Endothelial cell of umbilical vein (primary cell): ENCODE measurements around the gene UGCG. TPM values are rescaled to one million over a fixed set of nuclear protein-coding genes. Genes with fewer than 3 reads are reported as not detected.
A peak's percentile ranks its signal among the peaks of the same experiment; 100 is the strongest.

Source experiments
- BruUV-seq: library from RNA; stranded (reverse); fragments of 400-500 nt; replicated peaks from 2 replicates; lab custom pipeline; 2021; lab: Mats Ljungman, UMichigan
- CTCF ChIA-PET: fragments of 300-600, 350-600 bp; sonication (Branson Sonifier 250); formaldehyde crosslinking; loops from one replicate; lab custom pipeline; 2021; ENCODE audit warnings: antibody characterized with exemption, inconsistent platforms; lab: Charles Lee
- POLR2A ChIA-PET: fragments of 300-600, 350-600 bp; sonication (Branson Sonifier 250); formaldehyde crosslinking; loops from one replicate; lab custom pipeline; 2021; ENCODE audit warnings: antibody characterized with exemption, inconsistent platforms; lab: Charles Lee
- DNase-seq: peaks from one replicate; pipeline ENCODE4 v3.0.0-alpha.2; 2011; ENCODE audit warnings: low read depth, low spot score
- FAIRE-seq: peaks from 2 replicates; lab custom pipeline; 2011; peaks lifted over from hg19 to GRCh38; lab: Jason Lieb, UNC
- H2AFZ ChIP-seq: 2 replicates; pipeline ENCODE4 v1.6.0; 2012; ENCODE audit warnings: low read depth, low read length, control low read depth, inconsistent platforms
- H3K27ac ChIP-seq: 2 replicates; pipeline ENCODE4 v1.5.1; 2011; ENCODE audit warnings: low read depth, mild to moderate bottlenecking, control low read depth, low read length, moderate library complexity; ENCODE audit not compliant: insufficient read depth
- H3K27me3 ChIP-seq, 2 experiments: 2 replicates each; pipeline versions ENCODE4 v1.6.0 to v1.6.1; 2011; ENCODE audit warnings: low read length in 2 of 2, mixed read lengths in 1 of 2; ENCODE audit not compliant: control insufficient read depth in 2 of 2, insufficient read depth in 2 of 2
- H3K36me3 ChIP-seq, 2 experiments: 2 replicates in 1 of 2; 3 replicates in 1 of 2; pipeline ENCODE4 v1.5.1; 2011; ENCODE audit warnings: low read length in 2 of 2, mild to moderate bottlenecking in 1 of 2, moderate library complexity in 1 of 2; ENCODE audit not compliant: control insufficient read depth in 2 of 2, insufficient read depth in 2 of 2; ENCODE audit errors: extremely low read depth in 1 of 2
- H3K4me1 ChIP-seq: 3 replicates; pipeline ENCODE4 v1.5.1; 2011; ENCODE audit warnings: mild to moderate bottlenecking, low read length; ENCODE audit not compliant: control insufficient read depth, insufficient read depth; ENCODE audit errors: extremely low read depth
- H3K4me2 ChIP-seq: 2 replicates; pipeline ENCODE4 v1.6.1; 2011; ENCODE audit warnings: low read length, control low read depth, mixed read lengths; ENCODE audit not compliant: insufficient read depth
- H3K4me3 ChIP-seq, 3 experiments: fragments of 200-600 bp in 1 of 3; sonication (generic), shearing (Covaris generic) in 1 of 3; replicated peaks in 1 of 3; 2 replicates each; pipeline ENCODE4 v1.5.1; 2011 to 2016; ENCODE audit warnings: control low read depth in 3 of 3, low read length in 3 of 3, mild to moderate bottlenecking in 2 of 3, inconsistent platforms in 1 of 3, low read depth in 1 of 3, moderate library complexity in 1 of 3; ENCODE audit not compliant: insufficient read depth in 1 of 3
- H3K79me2 ChIP-seq: 2 replicates; pipeline ENCODE4 v1.6.0; 2012; ENCODE audit warnings: low read length, inconsistent platforms; ENCODE audit not compliant: control insufficient read depth, insufficient read depth
- H3K9ac ChIP-seq: replicated peaks from 2 replicates; pipeline ENCODE3; 2011; ENCODE audit warnings: low read length, control low read depth; ENCODE audit not compliant: insufficient read depth; ENCODE audit errors: extremely low read depth
- H3K9me1 ChIP-seq: replicated peaks from 3 replicates; pipeline ENCODE4 v1.6.0; 2011; ENCODE audit warnings: mild to moderate bottlenecking, low read length; ENCODE audit not compliant: control insufficient read depth, insufficient read depth; ENCODE audit errors: extremely low read depth
- H3K9me3 ChIP-seq: replicated peaks from 2 replicates; pipeline ENCODE4 v1.5.1; 2012; ENCODE audit warnings: low read length, inconsistent platforms; ENCODE audit not compliant: control insufficient read depth, insufficient read depth
- H4K20me1 ChIP-seq: replicated peaks from 2 replicates; pipeline ENCODE3; 2011; ENCODE audit warnings: mild to moderate bottlenecking, low read length; ENCODE audit not compliant: control insufficient read depth, insufficient read depth; ENCODE audit errors: extremely low read depth
- EZH2 ChIP-seq: IDR thresholded peaks from 2 replicates; pipeline ENCODE4 v1.6.1; 2012; ENCODE audit warnings: borderline replicate concordance, low read depth, mild to moderate bottlenecking, moderate library complexity, low read length, inconsistent platforms; ENCODE audit not compliant: severe bottlenecking
- FOS ChIP-seq: IDR thresholded peaks from 2 replicates; pipeline ENCODE4 v1.6.1; 2011; ENCODE audit warnings: mild to moderate bottlenecking, low read length, moderate library complexity, borderline replicate concordance; ENCODE audit not compliant: insufficient read depth
- GATA2 ChIP-seq: IDR thresholded peaks from 2 replicates; pipeline ENCODE4 v1.7.0; 2011; ENCODE audit warnings: low read depth, mild to moderate bottlenecking, moderate library complexity, mixed read lengths, low read length; ENCODE audit not compliant: insufficient read length, insufficient read depth
- JUN ChIP-seq: IDR thresholded peaks from 2 replicates; pipeline ENCODE4 v1.6.1; 2011; ENCODE audit warnings: borderline replicate concordance, low read depth; ENCODE audit not compliant: insufficient read length, insufficient read depth
- MYC ChIP-seq: IDR thresholded peaks from one replicate; pipeline ENCODE4 v1.6.1; 2011; ENCODE audit warnings: mild to moderate bottlenecking, low read depth, low read length
- POLR2A ChIP-seq: IDR thresholded peaks from 2 replicates; pipeline ENCODE4 v1.6.1; 2012; ENCODE audit warnings: low read depth, mild to moderate bottlenecking, control low read depth, low read length
- POLR2AphosphoS5 ChIP-seq: IDR thresholded peaks from 2 replicates; pipeline ENCODE4 v1.6.1; 2012; ENCODE audit warnings: low read depth, mild to moderate bottlenecking, control low read depth, low read length, moderate library complexity; ENCODE audit not compliant: insufficient read depth
- dilution Hi-C: fragments of 300-500 bp; cut with MboI; formaldehyde crosslinking; loops from one replicate; pipeline ENCODE4 v1.15.0; 2019; ENCODE audit warnings: low sequenced_read_pairs; ENCODE audit not compliant: extremely low pct_ligation_motif_present
- intact Hi-C: fragments of 100-400 bp; cut with micrococcal nuclease; formaldehyde crosslinking; loops from one replicate; pipeline ENCODE4 v1.10.0; 2022
- polyA plus RNA-seq, 4 experiments: library from polyadenylated mRNA; depleted of rRNA in 3 of 4; stranded (reverse) in 3 of 4; unstranded in 1 of 4; fragments of >200 nt; gene quantifications; 2 replicates each; pipeline versions ENCODE4 v1.2.1 to v1.2.3, GENCODE V29; 2011 to 2012; ENCODE audit warnings: missing spikeins in 1 of 4
- total RNA-seq: library from RNA; stranded (reverse); gene quantifications from 2 replicates; pipeline ENCODE4 v1.2.3, GENCODE V29; 2021
- TF ChIP-seq, protein P1 (sequence below), 2 donors: IDR thresholded peaks; 1 replicate in 1 of 2; 2 replicates in 1 of 2; pipeline ENCODE4 v1.5.1; 2011; ENCODE audit warnings: low read length in 2 of 2, mild to moderate bottlenecking in 2 of 2, moderate library complexity in 2 of 2, control low read depth in 1 of 2, inconsistent platforms in 1 of 2, low read depth in 1 of 2; ENCODE audit not compliant: insufficient read depth in 1 of 2; ENCODE audit errors: extremely low read depth in 1 of 2
- TF ChIP-seq, protein P2 (sequence below): IDR thresholded peaks from 2 replicates; pipeline ENCODE4 v1.6.1; 2011; ENCODE audit not compliant: insufficient read depth, insufficient read length

The UGCG gene
- total and polyA plus RNA-seq, 2 donors (not counting 3 experiments of a cell fraction or from before 2014, with no cell fraction given) = 28.5 to 38.5 TPM

DNA sequence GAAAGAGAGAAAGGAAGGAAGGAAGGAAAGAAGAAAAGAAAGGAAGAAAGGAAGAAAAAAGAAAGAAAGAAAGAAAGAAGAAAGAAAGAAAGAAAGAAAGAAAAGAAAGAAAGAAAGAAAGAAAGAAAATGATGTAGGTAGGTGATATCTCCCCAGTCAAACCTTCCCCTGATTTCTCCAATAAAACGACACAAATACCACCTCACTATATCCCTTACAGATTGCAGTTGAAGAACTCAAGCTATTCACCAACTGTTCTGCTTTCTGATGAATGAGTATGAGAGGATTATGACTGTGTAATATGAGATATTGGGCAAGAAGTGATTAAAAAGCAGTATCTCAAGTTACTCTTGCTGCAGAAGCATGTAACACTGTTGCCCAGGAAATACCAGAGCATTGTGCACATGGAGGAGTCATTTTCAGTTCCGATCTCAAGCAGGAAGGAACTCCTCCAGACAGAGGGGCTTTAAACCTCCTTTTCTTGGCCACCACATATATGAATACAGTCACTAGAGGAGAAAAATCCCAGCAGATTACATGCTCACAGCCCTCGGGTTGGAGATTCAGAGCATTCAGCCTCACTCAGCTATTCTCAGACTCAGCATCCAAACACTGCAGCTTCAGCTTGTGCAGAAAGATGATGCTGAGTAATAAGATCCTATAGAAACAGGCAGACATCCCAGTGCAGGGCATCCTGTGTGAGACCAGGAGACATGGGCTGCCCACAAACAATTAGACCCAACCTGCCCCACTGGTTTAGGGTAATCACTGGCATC lies 61.4 kb downstream of the UGCG start:
- H3K27ac ChIP-seq = peak overlapping the region; percentile 89
- POLR2A ChIA-PET = interaction anchor here (0.6 to 1.6 kb wide), 6 partner anchors 11 to 402 kb away, joined by 3 to 6 read pairs (median 4); partner anchors contain the start of gene UGCG
- H3K27me3 ChIP-seq = no peaks in the 10 kb centered on the region
- H3K4me3 ChIP-seq = peak overlapping the region in 1 of 3 experiments; percentile 6
- H3K4me1 ChIP-seq = peaks cover 43% of the 10 kb centered on the region
- no peaks in the 10 kb centered on the region for H3K9me1 ChIP-seq
- no peaks in the 10 kb centered on the region for H4K20me1 ChIP-seq
- peak; percentile 97 for FAIRE-seq
- no peaks in the 10 kb centered on the region for H3K9me3 ChIP-seq
- CTCF ChIA-PET = interaction anchor here (0.9 to 3.9 kb wide), 7 partner anchors 9 to 199 kb away, joined by 3 to 34 read pairs (median 5); no protein-coding TSS in a partner anchor
- H3K79me2 ChIP-seq = no peaks in the 10 kb centered on the region
- BruUV-seq = no TSS peak
- intact Hi-C loops = loop anchor here (1.0 kb wide), 9 partner anchors 8 to 198 kb away; partner anchors contain the start of gene UGCG
- no peaks in the 10 kb centered on the region for H3K36me3 ChIP-seq
- peak; percentile 96 for DNase-seq
- dilution Hi-C loops = no loop called here
- TF ChIP-seq EZH2 (no peak), MYC (peak; percentile 58), JUN (peak; percentile 98), GATA2 (peak; percentile 78), FOS (peak; percentile 97), POLR2A (peak; percentile 79), POLR2AphosphoS5 (peak; percentile 96)
- TF ChIP-seq, protein P1, sequence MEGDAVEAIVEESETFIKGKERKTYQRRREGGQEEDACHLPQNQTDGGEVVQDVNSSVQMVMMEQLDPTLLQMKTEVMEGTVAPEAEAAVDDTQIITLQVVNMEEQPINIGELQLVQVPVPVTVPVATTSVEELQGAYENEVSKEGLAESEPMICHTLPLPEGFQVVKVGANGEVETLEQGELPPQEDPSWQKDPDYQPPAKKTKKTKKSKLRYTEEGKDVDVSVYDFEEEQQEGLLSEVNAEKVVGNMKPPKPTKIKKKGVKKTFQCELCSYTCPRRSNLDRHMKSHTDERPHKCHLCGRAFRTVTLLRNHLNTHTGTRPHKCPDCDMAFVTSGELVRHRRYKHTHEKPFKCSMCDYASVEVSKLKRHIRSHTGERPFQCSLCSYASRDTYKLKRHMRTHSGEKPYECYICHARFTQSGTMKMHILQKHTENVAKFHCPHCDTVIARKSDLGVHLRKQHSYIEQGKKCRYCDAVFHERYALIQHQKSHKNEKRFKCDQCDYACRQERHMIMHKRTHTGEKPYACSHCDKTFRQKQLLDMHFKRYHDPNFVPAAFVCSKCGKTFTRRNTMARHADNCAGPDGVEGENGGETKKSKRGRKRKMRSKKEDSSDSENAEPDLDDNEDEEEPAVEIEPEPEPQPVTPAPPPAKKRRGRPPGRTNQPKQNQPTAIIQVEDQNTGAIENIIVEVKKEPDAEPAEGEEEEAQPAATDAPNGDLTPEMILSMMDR (IDR thresholded peaks at IDR 0.05; ENCODE audit: extremely low read depth in 1 of 2, insufficient read depth in 1 of 2, low read depth in 1 of 2, low read length in 2 of 2) = no peak
- TF ChIP-seq, protein P2, sequence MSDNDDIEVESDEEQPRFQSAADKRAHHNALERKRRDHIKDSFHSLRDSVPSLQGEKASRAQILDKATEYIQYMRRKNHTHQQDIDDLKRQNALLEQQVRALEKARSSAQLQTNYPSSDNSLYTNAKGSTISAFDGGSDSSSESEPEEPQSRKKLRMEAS = peak; percentile 54
- peak overlapping the region; percentile 48 for H3K4me2 ChIP-seq
- peak overlapping the region; percentile 71 for H3K9ac ChIP-seq
- no peak overlapping the region for H2AFZ ChIP-seq
